Trophoblast cell (in vitro differentiated cells and primary cell): Measurements from ENCODE around the gene NEGR1.

Experiments used
- DNase-seq, 2 donors: peaks; one replicate each; pipeline ENCODE4 v3.0.0-alpha.2; 2016
- H2AFZ ChIP-seq: 2 replicates; pipeline ENCODE4 v1.6.1; 2013; ENCODE audit warnings: low read length, moderate library complexity, mild to moderate bottlenecking; ENCODE audit not compliant: insufficient read depth, poor library complexity
- H2AK5ac ChIP-seq: 2 replicates; pipeline ENCODE4 v1.6.1; 2013; ENCODE audit warnings: mild to moderate bottlenecking, low read length
- H2BK120ac ChIP-seq: 2 replicates; pipeline ENCODE4 v1.6.1; 2013; ENCODE audit warnings: low read length, mild to moderate bottlenecking, moderate library complexity; ENCODE audit not compliant: insufficient read depth, poor library complexity
- H2BK12ac ChIP-seq: 2 replicates; pipeline ENCODE4 v1.6.1; 2013; ENCODE audit warnings: mild to moderate bottlenecking, low read length, moderate library complexity
- H2BK5ac ChIP-seq: 2 replicates; pipeline ENCODE4 v1.6.1; 2013; ENCODE audit warnings: low read length, low read depth, moderate library complexity, mild to moderate bottlenecking; ENCODE audit not compliant: poor library complexity
- H3K14ac ChIP-seq: 2 replicates; pipeline ENCODE4 v1.6.1; 2013; ENCODE audit warnings: mild to moderate bottlenecking, low read length
- H3K18ac ChIP-seq: 2 replicates; pipeline ENCODE4 v1.6.1; 2013; ENCODE audit warnings: mild to moderate bottlenecking, low read length
- H3K23ac ChIP-seq: 2 replicates; pipeline ENCODE4 v1.6.1; 2013; ENCODE audit warnings: low read length
- H3K27ac ChIP-seq: 2 replicates; pipeline ENCODE4 v1.5.1; 2013; ENCODE audit warnings: low read depth, mild to moderate bottlenecking, inconsistent platforms, low read length, moderate library complexity
- H3K27me3 ChIP-seq: 2 replicates; pipeline ENCODE4 v1.6.1; 2013; ENCODE audit warnings: inconsistent platforms, mild to moderate bottlenecking, low read length, moderate library complexity; ENCODE audit not compliant: insufficient read depth
- H3K36me3 ChIP-seq, 2 experiments: 1 replicate in 1 of 2; 2 replicates in 1 of 2; pipeline ENCODE4 v1.6.1; 2013; ENCODE audit warnings: low read length in 2 of 2, mild to moderate bottlenecking in 2 of 2, moderate library complexity in 1 of 2; ENCODE audit not compliant: insufficient read depth in 2 of 2, control insufficient read depth in 1 of 2
- H3K4ac ChIP-seq: 2 replicates; pipeline ENCODE4 v1.6.1; 2013; ENCODE audit warnings: low read depth, mild to moderate bottlenecking, low read length, moderate library complexity
- H3K4me1 ChIP-seq, 2 experiments: 1 replicate in 1 of 2; 2 replicates in 1 of 2; pipeline ENCODE4 v1.6.1; 2013; ENCODE audit warnings: low read length in 2 of 2, mild to moderate bottlenecking in 2 of 2, moderate library complexity in 1 of 2; ENCODE audit not compliant: insufficient read depth in 2 of 2, control insufficient read depth in 1 of 2
- H3K4me2 ChIP-seq: 2 replicates; pipeline ENCODE4 v1.6.1; 2013; ENCODE audit warnings: inconsistent platforms, mild to moderate bottlenecking, low read length, moderate library complexity
- H3K4me3 ChIP-seq: 2 replicates; pipeline ENCODE4 v1.5.1; 2013; ENCODE audit warnings: mild to moderate bottlenecking, low read depth, low read length, inconsistent platforms
- H3K79me1 ChIP-seq: one replicate; pipeline ENCODE4 v1.6.1; 2013; ENCODE audit warnings: low read length
- H3K79me2 ChIP-seq: 2 replicates; pipeline ENCODE4 v1.6.1; 2013; ENCODE audit warnings: low read length, mild to moderate bottlenecking; ENCODE audit not compliant: control insufficient read depth, insufficient read depth, poor library complexity
- H3K9ac ChIP-seq: 2 replicates; pipeline ENCODE4 v1.6.1; 2013; ENCODE audit warnings: mild to moderate bottlenecking, low read length
- H3K9me3 ChIP-seq: 2 replicates; pipeline ENCODE4 v1.6.1; 2013; ENCODE audit warnings: low read depth, mild to moderate bottlenecking, control low read depth, inconsistent platforms, low read length; ENCODE audit not compliant: insufficient read depth
- H4K12ac ChIP-seq: 2 replicates; pipeline ENCODE4 v1.6.1; 2013; ENCODE audit warnings: low read depth, mild to moderate bottlenecking, low read length, moderate library complexity
- H4K8ac ChIP-seq: 2 replicates; pipeline ENCODE4 v1.6.1; 2013; ENCODE audit warnings: low read depth, mild to moderate bottlenecking, low read length, moderate library complexity
- H4K91ac ChIP-seq: one replicate; pipeline ENCODE4 v1.6.1; 2013; ENCODE audit warnings: low read depth, mild to moderate bottlenecking, low read length, moderate library complexity
- WGBS: extraction: QIAGEN DNeasy Blood & Tissue Kit; methylation state at CpG from one replicate; pipeline ENCODE4 v1.1.7; 2013; ENCODE audit warnings: missing lambda C conversion rate; ENCODE audit not compliant: insufficient read length, insufficient coverage; ENCODE audit errors: extremely low coverage; 5-methylcytosine and 5-hydroxymethylcytosine counted together

The NEGR1 gene

DNA sequence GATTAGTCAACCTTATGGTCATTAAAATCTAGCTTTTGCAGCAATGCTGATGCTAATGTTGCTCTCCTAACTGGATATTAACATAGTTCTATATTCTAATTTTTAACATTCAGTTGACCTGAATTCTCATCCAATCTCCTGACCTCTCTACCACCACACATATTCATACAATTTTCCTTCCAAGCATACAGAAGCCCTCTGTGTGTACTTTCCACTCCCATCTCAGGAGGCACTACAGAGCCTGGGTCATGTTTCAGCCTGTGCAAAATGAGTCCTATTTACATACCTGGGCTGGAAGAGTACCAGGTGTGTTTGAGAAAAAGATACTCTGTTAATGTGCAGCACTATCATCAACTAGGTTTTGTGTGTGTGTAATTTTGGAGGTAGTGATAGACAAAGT, 486.3 kb downstream of the NEGR1 start:
- Histone ChIP-seq H3K4me1 (no peaks in the 10 kb centered on the region), H3K4me3 (no peak overlapping the region)

DNA sequence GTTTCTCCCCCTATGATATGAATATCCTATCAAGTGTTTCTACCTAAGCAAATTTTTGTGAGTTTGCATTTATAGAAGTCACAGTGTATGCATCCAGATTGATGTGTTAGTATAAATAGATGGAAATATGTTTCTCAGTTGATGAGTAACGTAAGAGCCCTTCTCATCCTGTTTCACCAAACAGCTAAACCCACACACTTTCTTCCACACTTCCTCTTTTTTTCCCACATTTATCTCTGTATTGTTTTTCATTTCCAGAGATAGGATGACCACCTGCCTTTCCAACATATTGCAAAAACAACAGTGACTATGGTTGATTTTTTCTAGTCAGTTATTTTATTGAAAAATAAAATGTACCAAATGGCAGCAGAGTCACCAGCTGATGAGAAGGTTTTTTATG, 490.1 kb downstream of the NEGR1 start:
- Histone ChIP-seq H2AK5ac (no peak overlapping the region), H3K4me2 (no peak overlapping the region), H3K14ac (no peak overlapping the region), H3K36me3 (no peaks in the 10 kb centered on the region), H2AFZ (no peak overlapping the region), H3K79me1 (no peaks in the 10 kb centered on the region), H3K4ac (no peak overlapping the region), H3K18ac (no peak overlapping the region), H2BK120ac (no peak overlapping the region), H4K91ac (no peak overlapping the region), H2BK12ac (no peak overlapping the region), H3K27me3 (no peaks in the 10 kb centered on the region), H3K23ac (no peak overlapping the region), H3K79me2 (no peaks in the 10 kb centered on the region), H3K4me3 (no peak overlapping the region), H3K27ac (no peak overlapping the region), H2BK5ac (no peak overlapping the region), H3K9me3 (no peaks in the 10 kb centered on the region), H3K4me1 (no peaks in the 10 kb centered on the region), H4K12ac (no peak overlapping the region), H4K8ac (no peak overlapping the region), H3K9ac (no peak overlapping the region)
- no CpG with 5 or more reads among the region's 1 CpG for WGBS
- DNase-seq: no peak

More for the DNA sequence above, 486.3 kb downstream of the NEGR1 start:
- Histone ChIP-seq H4K12ac (no peak overlapping the region), H3K36me3 (no peaks in the 10 kb centered on the region), H3K27me3 (no peaks in the 10 kb centered on the region), H3K9me3 (no peaks in the 10 kb centered on the region), H3K79me1 (no peaks in the 10 kb centered on the region), H3K18ac (no peak overlapping the region), H3K9ac (no peak overlapping the region), H2AK5ac (no peak overlapping the region), H3K23ac (no peak overlapping the region), H3K14ac (no peak overlapping the region), H3K79me2 (no peaks in the 10 kb centered on the region), H2BK120ac (no peak overlapping the region), H3K27ac (no peak overlapping the region), H2BK12ac (no peak overlapping the region), H2AFZ (no peak overlapping the region), H2BK5ac (no peak overlapping the region), H3K4me2 (no peak overlapping the region), H3K4ac (no peak overlapping the region), H4K8ac (no peak overlapping the region), H4K91ac (no peak overlapping the region)
- no peak for DNase-seq

DNA sequence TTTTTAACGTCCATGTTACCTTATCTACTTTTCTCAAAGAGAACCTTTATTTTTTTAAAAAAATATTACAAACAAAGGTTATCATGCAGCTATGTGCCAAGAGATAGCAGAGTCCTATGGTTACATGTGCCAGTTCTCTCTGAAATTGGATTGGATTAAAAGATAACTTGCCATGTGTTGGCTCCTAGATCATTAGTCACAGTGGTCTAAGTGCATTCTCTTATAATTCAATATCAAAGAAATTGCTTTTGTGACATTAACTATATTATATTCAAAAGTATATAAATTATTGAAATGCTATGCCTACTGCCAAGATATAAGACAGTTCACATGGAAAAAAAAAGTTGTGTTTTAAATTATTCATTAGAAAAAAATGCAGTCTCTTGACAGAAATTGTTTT, 494.2 kb downstream of the NEGR1 start:
- Histone ChIP-seq H4K91ac (no peak overlapping the region), H2BK12ac (no peak overlapping the region), H3K4me3 (no peak overlapping the region), H3K23ac (no peak overlapping the region), H3K79me2 (no peaks in the 10 kb centered on the region), H3K79me1 (no peaks in the 10 kb centered on the region), H3K14ac (no peak overlapping the region), H4K12ac (no peak overlapping the region), H3K27me3 (no peaks in the 10 kb centered on the region), H2BK5ac (no peak overlapping the region), H3K4me2 (no peak overlapping the region), H2AFZ (no peak overlapping the region), H3K36me3 (no peaks in the 10 kb centered on the region), H4K8ac (no peak overlapping the region), H3K27ac (no peak overlapping the region), H3K9ac (no peak overlapping the region), H2BK120ac (no peak overlapping the region), H3K18ac (no peak overlapping the region), H3K4ac (no peak overlapping the region), H3K4me1 (no peaks in the 10 kb centered on the region), H3K9me3 (no peaks in the 10 kb centered on the region), H2AK5ac (no peak overlapping the region)
- 100% methylated on average over 1 of the region's 1 CpG for WGBS
- no peak for DNase-seq

DNA sequence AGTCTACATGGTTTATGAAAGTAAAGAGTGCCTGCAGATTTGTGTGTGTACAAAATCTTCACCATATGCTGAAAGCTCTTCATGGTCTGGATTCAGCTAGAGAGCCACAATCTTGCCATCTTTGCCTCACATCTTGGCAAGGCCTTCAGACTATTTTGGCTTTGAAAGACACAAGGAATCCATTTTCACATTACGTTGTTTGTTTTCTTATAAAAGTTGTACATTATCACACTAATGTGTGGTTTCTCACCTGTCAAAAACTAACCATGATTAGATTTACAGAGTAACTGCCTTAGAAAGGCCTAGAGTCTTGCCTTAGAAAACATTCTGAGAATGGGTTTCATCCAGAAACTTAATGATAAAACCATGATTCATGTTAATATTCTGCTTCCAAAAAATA, 494.6 kb downstream of the NEGR1 start:
- Histone ChIP-seq H3K23ac (no peak overlapping the region), H3K27ac (no peak overlapping the region), H2BK5ac (no peak overlapping the region), H2AK5ac (no peak overlapping the region), H3K9ac (no peak overlapping the region), H3K4me3 (no peak overlapping the region), H2BK120ac (no peak overlapping the region), H3K4ac (no peak overlapping the region), H2AFZ (no peak overlapping the region), H3K4me1 (no peaks in the 10 kb centered on the region), H3K9me3 (no peaks in the 10 kb centered on the region), H3K14ac (no peak overlapping the region), H4K12ac (no peak overlapping the region), H3K18ac (no peak overlapping the region), H3K36me3 (no peaks in the 10 kb centered on the region), H3K79me2 (no peaks in the 10 kb centered on the region), H2BK12ac (no peak overlapping the region), H3K27me3 (no peaks in the 10 kb centered on the region), H4K8ac (no peak overlapping the region), H3K4me2 (no peak overlapping the region), H4K91ac (no peak overlapping the region), H3K79me1 (no peaks in the 10 kb centered on the region)
- no peak for DNase-seq
- no CpG with 5 or more reads among the region's 1 CpG for WGBS

DNA sequence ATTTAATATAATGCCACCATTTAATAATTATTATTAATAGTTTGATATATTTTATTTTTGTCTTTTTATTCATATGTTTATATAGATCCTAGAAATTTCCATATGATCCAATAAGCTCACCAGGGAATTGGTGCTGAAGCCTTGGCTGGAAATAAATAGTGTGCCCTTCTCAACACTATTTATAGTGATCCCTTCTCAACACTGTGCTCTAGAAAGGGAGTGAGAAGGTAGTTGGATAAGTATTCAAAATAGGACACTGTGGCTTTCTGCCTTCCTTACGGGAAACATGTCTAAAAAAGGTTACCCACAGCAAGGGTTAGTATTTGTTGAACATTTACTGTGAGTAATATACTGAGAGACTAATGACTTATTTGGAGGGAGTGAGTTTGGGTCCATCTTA, 496.1 kb downstream of the NEGR1 start:
- WGBS: no CpG with 5 or more reads among the region's 1 CpG
- no peak overlapping the region for H3K9ac ChIP-seq
- no peak overlapping the region for H2AK5ac ChIP-seq
- H2BK120ac ChIP-seq: no peak overlapping the region
- no peak overlapping the region for H3K18ac ChIP-seq
- H4K91ac ChIP-seq: no peak overlapping the region
- no peak overlapping the region for H3K4ac ChIP-seq
- H3K4me1 ChIP-seq: no peaks in the 10 kb centered on the region
- no peak overlapping the region for H3K4me2 ChIP-seq
- no peaks in the 10 kb centered on the region for H3K79me1 ChIP-seq
- no peak overlapping the region for H3K4me3 ChIP-seq
- no peak overlapping the region for H3K27ac ChIP-seq
- no peak for DNase-seq
- H4K8ac ChIP-seq: no peak overlapping the region
- H3K23ac ChIP-seq: no peak overlapping the region
- H3K27me3 ChIP-seq: no peaks in the 10 kb centered on the region
- no peak overlapping the region for H2BK12ac ChIP-seq
- H3K79me2 ChIP-seq: no peaks in the 10 kb centered on the region
- no peak overlapping the region for H2BK5ac ChIP-seq
- no peak overlapping the region for H2AFZ ChIP-seq
- H3K14ac ChIP-seq: no peak overlapping the region
- no peaks in the 10 kb centered on the region for H3K9me3 ChIP-seq
- H4K12ac ChIP-seq: no peak overlapping the region
- no peaks in the 10 kb centered on the region for H3K36me3 ChIP-seq
